Skin of body (tissue), 2 donors: ENCODE results near the gene ARHGEF28. TPM values are rescaled to one million over a fixed set of nuclear protein-coding genes. Genes with fewer than 3 reads are reported as not detected.
A peak's percentile ranks its signal among the peaks of the same experiment; 100 is the strongest.

Experiments used
- DNase-seq: peaks from one replicate; lab custom pipeline; 2025; lab: John Stamatoyannopoulos, UW
- total RNA-seq: library from RNA; depleted of rRNA; stranded (reverse); fragments of >200 nt; gene quantifications from one replicate; pipeline ENCODE4 v1.2.3, GENCODE V29; 2014

ARHGEF28 gene
- total RNA-seq, 1 donor from 2014 or later = 19.2 TPM

GRCh38 chr5:73921741-73922140 lies 295.7 kb downstream of the ARHGEF28 start:
- no peak for DNase-seq

- no peak for DNase-seq
These were observed 296.2 kb downstream of the ARHGEF28 start for GRCh38 chr5:73922224-73922623.

GRCh38 chr5:73922875-73923557 lies 297.0 kb downstream of the ARHGEF28 start:
- DNase-seq = no peak

DNA sequence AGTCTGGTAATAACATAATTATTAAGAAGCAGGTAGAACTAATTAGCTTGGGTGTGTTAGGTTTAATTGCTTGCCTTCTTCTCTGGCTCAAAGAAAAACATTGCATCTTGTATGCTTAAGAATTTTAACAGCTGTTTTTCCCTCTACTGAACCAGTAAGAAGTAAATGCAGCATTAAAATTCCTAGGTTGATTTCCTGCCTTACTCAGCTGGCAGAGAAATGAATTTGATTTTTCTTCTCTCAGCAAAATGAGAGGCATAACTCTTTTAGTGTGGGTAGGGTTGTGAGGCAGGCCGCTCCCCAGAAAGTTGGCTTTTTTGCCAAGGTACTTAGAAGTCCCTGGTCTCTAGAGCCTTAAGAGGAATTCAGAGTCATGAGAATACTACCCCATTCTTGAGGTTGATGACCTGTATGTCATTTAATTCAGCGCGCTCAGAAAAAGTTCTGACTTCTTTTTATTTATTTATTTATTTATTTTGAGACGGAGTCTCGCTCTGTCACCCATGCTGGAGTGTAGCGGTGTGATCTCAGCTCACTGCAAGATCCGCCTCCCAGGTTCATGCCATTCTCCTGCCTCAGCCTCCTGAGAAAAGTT lies 302.6 kb downstream of the ARHGEF28 start:
- DNase-seq = no peak

DNA sequence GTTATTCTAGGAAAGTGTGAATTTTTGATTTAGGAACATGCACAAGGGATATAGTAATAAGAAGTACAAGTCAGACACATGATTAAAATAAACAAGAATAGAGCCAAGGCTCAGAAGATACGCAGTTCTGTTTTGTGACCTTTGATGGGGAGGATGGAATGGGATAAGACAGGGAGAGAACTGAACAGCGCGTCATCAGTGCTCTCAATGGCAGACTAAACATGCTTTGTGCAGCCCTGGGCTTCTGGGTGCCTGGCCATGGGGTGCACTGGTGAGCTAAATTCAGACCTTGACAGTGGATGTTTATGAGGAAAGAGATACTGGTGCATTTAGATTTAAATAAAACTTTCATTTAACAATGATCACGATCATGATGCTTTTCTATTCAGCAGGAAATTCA lies 309.7 kb downstream of the ARHGEF28 start:
- no peak for DNase-seq

GRCh38 chr5:73938280-73938937 lies 312.4 kb downstream of the ARHGEF28 start:
- peak; percentile 48 for DNase-seq

DNA sequence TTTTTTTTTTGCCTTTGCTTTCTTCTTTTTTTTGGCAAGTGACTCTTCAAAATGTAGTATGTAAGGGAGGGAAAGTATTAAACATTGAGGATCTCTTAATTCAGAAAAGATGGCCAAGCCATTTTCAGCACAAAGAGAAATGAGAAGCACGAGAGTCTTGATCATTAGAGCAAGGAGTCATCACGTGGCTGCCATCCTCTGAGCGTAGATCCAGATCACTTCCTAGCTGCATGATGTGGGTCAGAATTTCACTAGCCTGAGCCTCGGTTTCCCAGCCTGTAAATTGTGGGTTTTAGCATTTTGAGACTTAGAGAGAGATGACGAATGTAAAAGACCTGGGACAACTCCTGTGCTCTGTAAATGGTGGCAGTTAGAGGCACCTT lies 312.9 kb downstream of the ARHGEF28 start:
- DNase-seq = no peak

- no peak for DNase-seq
These were observed 313.6 kb downstream of the ARHGEF28 start for GRCh38 chr5:73939557-73939956.

DNA sequence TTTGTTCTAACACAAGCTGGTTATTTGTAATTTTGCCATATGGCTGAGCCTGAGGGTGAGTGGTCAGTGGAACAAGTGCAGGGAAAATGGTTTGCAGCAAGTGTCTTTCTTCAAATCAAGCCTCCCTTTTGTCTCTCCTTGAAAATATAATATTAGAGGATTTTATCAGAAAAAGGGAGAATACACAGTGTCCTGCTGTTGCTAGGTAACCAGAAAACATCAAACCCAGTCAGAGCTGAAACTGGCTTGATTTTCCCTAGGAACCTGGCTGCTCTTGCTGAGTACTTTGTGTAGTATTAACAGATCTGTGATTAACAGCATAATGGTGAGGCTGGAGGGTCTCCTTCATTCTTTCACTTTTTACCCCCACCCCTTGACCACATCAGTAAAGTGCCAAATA lies 314.0 kb downstream of the ARHGEF28 start:
- no peak for DNase-seq

- DNase-seq = no peak
These were observed 314.8 kb downstream of the ARHGEF28 start for GRCh38 chr5:73940801-73941200.

DNA sequence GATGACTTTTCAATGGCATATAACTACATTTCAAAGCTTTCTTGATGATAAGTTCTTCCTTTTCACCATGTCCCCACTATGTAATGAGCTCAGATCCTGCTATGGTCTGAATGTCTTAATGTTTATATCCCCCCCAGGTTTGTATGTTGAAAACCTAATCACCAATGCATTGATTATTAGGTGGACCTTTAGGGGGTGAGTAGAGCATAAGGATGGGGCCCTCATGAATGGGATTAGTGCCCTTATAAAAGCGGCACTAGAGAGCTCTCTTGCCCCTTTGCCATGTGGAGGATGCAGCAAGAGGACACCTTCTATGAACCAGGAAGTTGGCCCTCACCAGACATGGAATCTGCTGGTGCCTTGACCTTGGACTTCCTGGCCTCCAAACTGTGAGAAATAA lies 316.8 kb downstream of the ARHGEF28 start:
- DNase-seq = no peak

- DNase-seq = no peak
These were observed 317.4 kb downstream of the ARHGEF28 start for GRCh38 chr5:73943397-73943796.

GRCh38 chr5:73944581-73944980 lies 318.6 kb downstream of the ARHGEF28 start:
- no peak for DNase-seq

DNA sequence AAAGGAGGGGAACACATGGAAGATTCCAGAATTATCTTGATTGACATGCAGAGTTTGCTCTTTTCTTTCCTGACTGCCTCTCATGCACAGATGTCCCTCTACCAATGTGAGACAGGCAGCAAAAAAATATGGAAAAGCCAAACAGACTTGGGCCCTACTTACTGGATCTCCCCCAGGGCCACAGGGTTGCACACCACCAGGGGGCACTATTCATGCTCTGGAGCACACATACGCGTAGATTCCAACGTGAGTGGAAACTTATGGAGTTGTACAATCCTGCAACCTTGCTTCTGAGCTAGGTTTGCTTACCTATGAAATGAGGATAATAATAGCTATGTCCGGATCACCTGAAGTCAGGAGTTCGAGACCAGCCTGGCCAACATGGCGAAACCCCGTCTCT lies 319.5 kb downstream of the ARHGEF28 start:
- no peak for DNase-seq

- no peak for DNase-seq
These were observed 320.3 kb downstream of the ARHGEF28 start for GRCh38 chr5:73946278-73946677.

GRCh38 chr5:73946919-73947602 lies 321.1 kb downstream of the ARHGEF28 start:
- DNase-seq = no peak

- peak; percentile 70 for DNase-seq
These were observed 322.1 kb downstream of the ARHGEF28 start for GRCh38 chr5:73947906-73948640.

DNA sequence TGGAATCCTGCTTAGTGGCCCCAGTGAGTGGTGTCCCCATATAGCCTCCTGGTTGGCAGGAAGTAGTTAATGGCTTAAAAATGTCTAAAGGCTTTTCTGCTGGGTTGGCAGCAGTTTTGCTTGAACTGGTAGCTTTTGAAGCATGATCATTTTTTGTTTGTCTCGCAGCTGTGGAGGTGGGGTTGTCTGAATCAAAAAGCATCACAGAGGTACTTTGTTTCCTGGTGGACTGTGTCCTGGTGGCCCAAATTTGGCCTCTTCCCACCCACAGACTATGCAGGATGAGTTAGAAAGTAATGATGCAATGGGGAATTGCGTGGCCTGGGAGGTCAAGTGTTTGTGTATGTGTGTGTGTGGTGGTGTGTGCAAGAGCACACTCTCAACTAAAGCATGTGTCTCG lies 322.7 kb downstream of the ARHGEF28 start:
- no peak for DNase-seq

GRCh38 chr5:73950441-73950873 lies 324.5 kb downstream of the ARHGEF28 start:
- DNase-seq = no peak

DNA sequence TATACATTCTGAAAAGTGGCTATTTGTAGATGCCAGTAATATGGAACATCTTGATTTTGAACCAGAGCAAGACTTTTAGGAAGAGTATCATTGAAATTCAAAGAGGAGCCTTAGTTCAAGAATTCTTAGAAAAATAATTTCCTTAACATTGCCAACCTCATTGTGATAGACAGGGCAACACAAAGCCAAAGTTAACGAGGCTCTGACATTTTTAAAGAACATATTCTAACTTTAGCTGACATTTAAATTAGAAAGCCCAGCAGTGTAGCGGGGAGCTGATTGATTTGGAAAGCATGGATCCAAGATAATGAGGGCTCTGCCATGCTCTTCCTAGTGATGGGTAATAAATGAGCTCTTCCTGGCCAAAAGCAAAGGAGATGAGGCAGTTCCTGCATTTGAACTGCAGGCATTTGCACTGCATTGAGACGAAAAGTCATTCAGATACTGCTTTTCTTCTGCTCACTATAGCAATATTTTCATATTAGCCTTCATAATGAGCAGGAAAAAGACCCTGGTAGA lies 325.0 kb downstream of the ARHGEF28 start:
- no peak for DNase-seq

DNA sequence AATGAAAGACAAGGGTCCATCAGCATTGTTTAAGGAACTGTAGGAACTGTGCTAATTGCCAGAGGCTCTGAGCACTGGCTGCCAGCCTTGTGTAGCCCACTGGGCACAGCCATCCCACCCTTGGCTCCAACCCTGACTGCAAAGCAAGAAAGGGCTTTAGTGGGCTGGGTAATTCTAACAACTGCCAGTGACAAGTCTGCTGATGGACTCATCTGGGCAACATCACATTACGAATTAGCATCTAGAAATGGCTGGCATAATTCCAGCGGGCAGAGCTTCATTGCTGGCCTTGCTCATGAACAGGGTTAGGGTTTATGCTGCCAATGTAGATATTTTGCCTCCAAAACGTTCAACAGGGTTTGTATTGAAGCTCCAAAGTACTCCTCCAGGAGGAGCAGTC lies 326.9 kb downstream of the ARHGEF28 start:
- DNase-seq = no peak
